ENCODE results near the gene RCC2. TPM values are rescaled to one million over a fixed set of nuclear protein-coding genes. Genes with fewer than 3 reads are reported as not detected.

Gene RCC2
- total and polyA plus RNA-seq, 8 donors = 15.8 to 73.6 (median 26.0) TPM

DNA sequence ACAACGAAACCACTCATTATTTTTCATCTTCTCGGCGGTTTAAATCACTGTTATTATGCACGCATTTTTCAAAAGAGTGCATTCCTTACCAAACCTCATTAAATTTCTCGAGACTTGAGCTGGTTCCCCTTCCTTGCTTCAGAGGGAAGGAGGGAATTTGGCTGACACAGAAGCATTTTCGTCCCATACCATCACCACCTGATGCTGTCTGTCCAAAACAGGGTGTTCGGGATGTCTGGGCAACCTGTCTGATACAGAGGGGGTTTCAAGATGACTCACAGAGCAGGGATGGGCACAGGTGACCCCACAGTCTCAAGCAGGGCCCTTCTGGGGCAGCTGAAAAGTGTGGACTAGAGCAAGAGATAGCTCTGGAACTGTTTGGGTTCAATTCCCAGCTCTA lies 12.3 kb upstream of the RCC2 start:
- H3K27me3 ChIP-seq = no peaks in the 10 kb centered on the region
- no peaks in the 10 kb centered on the region for H3K4me1 ChIP-seq
- no peak overlapping the region for H3K4me3 ChIP-seq
- no peak for DNase-seq
- no peak for TF ChIP-seq POLR2A (IDR thresholded peaks at IDR 0.05)
- TF ChIP-seq EP300 (IDR thresholded peaks at IDR 0.05) = no peak
- TF ChIP-seq, protein P1, sequence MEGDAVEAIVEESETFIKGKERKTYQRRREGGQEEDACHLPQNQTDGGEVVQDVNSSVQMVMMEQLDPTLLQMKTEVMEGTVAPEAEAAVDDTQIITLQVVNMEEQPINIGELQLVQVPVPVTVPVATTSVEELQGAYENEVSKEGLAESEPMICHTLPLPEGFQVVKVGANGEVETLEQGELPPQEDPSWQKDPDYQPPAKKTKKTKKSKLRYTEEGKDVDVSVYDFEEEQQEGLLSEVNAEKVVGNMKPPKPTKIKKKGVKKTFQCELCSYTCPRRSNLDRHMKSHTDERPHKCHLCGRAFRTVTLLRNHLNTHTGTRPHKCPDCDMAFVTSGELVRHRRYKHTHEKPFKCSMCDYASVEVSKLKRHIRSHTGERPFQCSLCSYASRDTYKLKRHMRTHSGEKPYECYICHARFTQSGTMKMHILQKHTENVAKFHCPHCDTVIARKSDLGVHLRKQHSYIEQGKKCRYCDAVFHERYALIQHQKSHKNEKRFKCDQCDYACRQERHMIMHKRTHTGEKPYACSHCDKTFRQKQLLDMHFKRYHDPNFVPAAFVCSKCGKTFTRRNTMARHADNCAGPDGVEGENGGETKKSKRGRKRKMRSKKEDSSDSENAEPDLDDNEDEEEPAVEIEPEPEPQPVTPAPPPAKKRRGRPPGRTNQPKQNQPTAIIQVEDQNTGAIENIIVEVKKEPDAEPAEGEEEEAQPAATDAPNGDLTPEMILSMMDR (IDR thresholded peaks at IDR 0.05) = no peak
- TF ChIP-seq POLR2AphosphoS5 (IDR thresholded peaks at IDR 0.05) = no peak
- no peak overlapping the region for H3K27ac ChIP-seq
- WGBS, 5 donors = 77 to 84% (median 81%) methylated on average over 7 of the region's 7 CpGs
- no peaks in the 10 kb centered on the region for H3K36me3 ChIP-seq
- intact Hi-C loops (cut with DNase I; ENCODE audit: low total_unique reads) = no loop called here
- no peaks in the 10 kb centered on the region for H3K9me3 ChIP-seq

DNA sequence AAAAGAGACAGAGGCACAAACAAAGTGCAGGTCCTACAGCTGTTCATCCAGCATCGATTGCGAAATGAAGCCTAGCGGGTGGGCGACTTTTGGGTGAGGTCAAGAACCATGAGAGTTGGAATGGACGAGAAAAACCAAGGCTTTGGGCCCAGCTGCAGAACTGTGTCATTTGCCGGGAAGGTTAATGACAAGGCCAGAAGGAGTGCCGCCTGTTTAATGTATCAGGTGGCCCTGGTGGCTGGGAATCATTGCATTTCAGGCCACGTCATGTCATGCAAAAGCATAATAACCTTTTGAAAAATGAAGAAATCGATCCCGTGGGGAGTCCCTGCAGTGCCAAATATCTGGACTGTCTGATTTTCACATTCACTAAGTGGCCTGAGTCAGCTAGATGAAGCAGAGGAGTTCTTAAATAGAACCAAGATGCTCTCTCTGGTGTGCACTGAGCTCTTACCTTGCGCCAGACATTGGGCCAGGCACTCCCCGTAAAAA lies 8.1 kb upstream of the RCC2 start:
- no peak for DNase-seq
- TF ChIP-seq, protein P1 (IDR thresholded peaks at IDR 0.05) = no peak
- TF ChIP-seq POLR2A (IDR thresholded peaks at IDR 0.05) = no peak
- no peak for TF ChIP-seq POLR2AphosphoS5 (IDR thresholded peaks at IDR 0.05)
- no peak for TF ChIP-seq EP300 (IDR thresholded peaks at IDR 0.05)
- intact Hi-C loops (cut with DNase I; ENCODE audit: low total_unique reads) = no loop called here
- Histone ChIP-seq H3K27me3 (no peaks in the 10 kb centered on the region), H3K36me3 (no peaks in the 10 kb centered on the region), H3K27ac (no peak overlapping the region), H3K4me1 (no peaks in the 10 kb centered on the region), H3K4me3 (no peak overlapping the region), H3K9me3 (no peaks in the 10 kb centered on the region)
- whole genome bisulfite sequencing, 5 donors = 86 to 96% (median 87%) methylated on average over 12 of the region's 12 CpGs

DNA sequence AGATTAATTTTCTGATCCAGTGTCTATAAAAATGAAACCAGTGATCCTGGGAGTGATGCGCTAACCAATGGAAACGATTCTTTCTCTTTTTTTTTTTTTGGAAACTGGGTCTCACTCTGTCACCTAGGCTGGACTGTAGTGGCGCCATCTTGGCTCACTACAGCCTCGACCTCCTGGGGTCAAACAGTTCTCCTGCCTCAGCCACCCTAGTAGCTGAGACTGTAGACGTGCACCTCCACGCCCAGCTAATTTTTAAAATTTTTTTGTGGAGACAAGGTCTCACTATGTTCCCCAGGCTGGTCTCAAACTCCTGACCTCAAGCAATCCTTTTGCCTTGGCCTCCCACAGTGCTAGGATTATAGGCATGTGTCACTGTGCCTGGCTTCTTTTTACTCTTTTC lies 3.4 kb upstream of the RCC2 start:
- Histone ChIP-seq H3K27ac (no peak overlapping the region), H3K4me1 (peaks cover 0 to 23% (median 16%) of the 10 kb centered on the region in 4 donors), H3K9me3 (no peaks in the 10 kb centered on the region), H3K36me3 (no peaks in the 10 kb centered on the region), H3K27me3 (no peaks in the 10 kb centered on the region), H3K4me3 (no peak overlapping the region)
- intact Hi-C loops (cut with DNase I; ENCODE audit: low total_unique reads) = no loop called here
- DNase-seq = no peak
- 79 to 92% (median 88%) methylated on average over 6 of the region's 6 CpGs for WGBS, 5 donors
- TF ChIP-seq, protein P1 (IDR thresholded peaks at IDR 0.05) = no peak
- TF ChIP-seq POLR2A (IDR thresholded peaks at IDR 0.05) (no peak), EP300 (IDR thresholded peaks at IDR 0.05) (no peak), POLR2AphosphoS5 (IDR thresholded peaks at IDR 0.05) (no peak)

DNA sequence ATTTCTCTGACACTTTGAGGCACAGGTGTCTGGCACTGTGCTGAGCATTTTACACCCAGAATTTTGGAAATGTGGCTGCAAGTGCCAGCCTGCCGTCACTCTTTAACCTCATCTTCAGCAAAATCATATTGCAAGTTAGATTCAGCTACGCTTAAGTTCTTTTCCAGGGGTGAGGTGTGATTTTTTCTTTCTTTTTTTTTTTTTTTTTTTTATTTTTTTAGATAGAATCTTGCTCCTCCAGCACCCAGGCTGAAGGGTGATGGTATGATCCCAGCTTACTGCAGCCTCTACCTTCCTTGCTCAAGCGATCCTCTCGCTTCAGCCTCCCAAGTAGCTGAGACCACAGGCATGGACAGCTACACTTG lies 2.5 kb upstream of the RCC2 start:
- intact Hi-C loops (cut with DNase I; ENCODE audit: low total_unique reads) = no loop called here
- TF ChIP-seq EP300 (IDR thresholded peaks at IDR 0.05) (no peak), POLR2A (IDR thresholded peaks at IDR 0.05) (no peak), POLR2AphosphoS5 (IDR thresholded peaks at IDR 0.05) (no peak)
- TF ChIP-seq, protein P1 (IDR thresholded peaks at IDR 0.05) = no peak
- 79 to 87% (median 87%) methylated on average over 4 of the region's 4 CpGs for WGBS, 5 donors
- Histone ChIP-seq H3K4me1 (peaks cover 3 to 27% (median 20%) of the 10 kb centered on the region in 4 donors), H3K4me3 (no peak overlapping the region), H3K36me3 (no peaks in the 10 kb centered on the region), H3K27me3 (no peaks in the 10 kb centered on the region), H3K9me3 (no peaks in the 10 kb centered on the region), H3K27ac (no peak overlapping the region)
- no peak for DNase-seq
